ENCODE results near the gene PUM1. TPM values are rescaled to one million over a fixed set of nuclear protein-coding genes. Genes with fewer than 3 reads are reported as not detected.
A peak's percentile ranks its signal among the peaks of the same experiment; 100 is the strongest.

The PUM1 gene
- total and polyA plus RNA-seq, 2 of the 4 experiments (the other 2 are of a cell fraction), result 75.4 to 137 TPM

GRCh38 chr1:30968220-30968971 is 97.1 kb downstream of the PUM1 start:
- Histone ChIP-seq H3K27ac (ENCODE audit: insufficient read depth, low read length) (peak overlapping the region; percentile 44; the same call in 1 of the 2 replicates), H3K18ac (ENCODE audit: low read depth, low read length) (no peak overlapping the region), H4K8ac (ENCODE audit: low read depth in 2 of 2, low read length in 2 of 2) (no peak overlapping the region), H3K79me1 (ENCODE audit: low read depth in 1 of 2, low read length in 2 of 2) (peaks cover 33 to 73% of the 10 kb centered on the region in 2 experiments), H3K4ac (ENCODE audit: low read depth, low read length) (no peak overlapping the region), H3K56ac (ENCODE audit: extremely low read depth, insufficient read depth, low read length) (no peak overlapping the region), H2BK20ac (ENCODE audit: low read depth, low read length) (no peak overlapping the region), H3K4me2 (ENCODE audit: low read depth, low read length) (no peak overlapping the region), H3K27me3 (ENCODE audit: control insufficient read depth, insufficient read depth, low read length) (no peaks in the 10 kb centered on the region), H4K5ac (ENCODE audit: low read depth, low read length) (no peak overlapping the region), H3K4me3 (ENCODE audit: insufficient read depth, low read depth, low read length) (no peak overlapping the region), H3K9ac (ENCODE audit: low read depth, low read length) (no peak overlapping the region), H2AK5ac (ENCODE audit: low read depth, low read length) (no peak overlapping the region), H3K14ac (replicated peaks; ENCODE audit: low read depth, low read length) (no peak overlapping the region; the same call in 1 of the 2 replicates), H3K23ac (ENCODE audit: low read depth, low read length) (no peak overlapping the region), H2AFZ (replicated peaks; ENCODE audit: low read length, poor library complexity) (no peak overlapping the region), H2BK5ac (ENCODE audit: low read depth, low read length, poor library complexity, severe bottlenecking) (no peak overlapping the region), H3K4me1 (ENCODE audit: control insufficient read depth, insufficient read depth, low read length) (peaks cover 17% of the 10 kb centered on the region), H2BK15ac (ENCODE audit: low read depth, low read length) (no peak overlapping the region), H3K9me1 (ENCODE audit: insufficient read depth, low read length) (peaks cover 17% of the 10 kb centered on the region), H3K36me3 (ENCODE audit: control insufficient read depth, insufficient read depth, low read length) (peaks cover 30% of the 10 kb centered on the region), H4K91ac (ENCODE audit: insufficient read depth, low read depth, low read length) (no peak overlapping the region), H4K20me1 (ENCODE audit: insufficient read depth, low read length) (peaks cover 31% of the 10 kb centered on the region), H2AK9ac (replicated peaks; ENCODE audit: low read depth, low read length, poor library complexity) (no peak overlapping the region), H2BK120ac (ENCODE audit: low read depth, low read length) (no peak overlapping the region), H3K9me3 (ENCODE audit: control insufficient read depth, insufficient read depth, low read length) (no peaks in the 10 kb centered on the region)
- no TSS peak for BruUV-seq (replicated peaks)
- WGBS, 2 experiments (ENCODE audit: extremely low coverage in 2 of 2, insufficient read length in 1 of 2), result no CpG with 5 or more reads among the region's 8 CpGs
- in situ Hi-C loops (cut with MboI; ENCODE audit: low sequenced_read_pairs), result no loop called here
- POLR2A ChIA-PET (ENCODE audit: unreplicated experiment), result no interaction called here
- DNase-seq (no peak), ATAC-seq (ENCODE audit: low read depth) (no peak)
- intact Hi-C loops (cut with micrococcal nuclease), result no loop called here
- CTCF ChIA-PET, result interaction anchor here (0.7 kb wide), 1 partner anchor 45 kb away, joined by 4 read pairs; no protein-coding TSS in a partner anchor
- dilution Hi-C loops (cut with HindIII; ENCODE audit: low sequenced_read_pairs, unreplicated experiment), result no loop called here
- TF ChIP-seq POLR2A (IDR thresholded peaks at IDR 0.05; ENCODE audit: low read depth, low read length), result no peak
- no peak for TF ChIP-seq RCOR1 (IDR thresholded peaks at IDR 0.05; ENCODE audit: insufficient replicate concordance, low read length)
- no peak for TF ChIP-seq USF2 (IDR thresholded peaks at IDR 0.05; ENCODE audit: low read depth, low read length)
- TF ChIP-seq FOS (IDR thresholded peaks at IDR 0.05; ENCODE audit: low read depth, low read length), result no peak
- no peak for TF ChIP-seq NFE2L2 (IDR thresholded peaks at IDR 0.05; ENCODE audit: low read depth, low read length)
- TF ChIP-seq, protein P1, sequence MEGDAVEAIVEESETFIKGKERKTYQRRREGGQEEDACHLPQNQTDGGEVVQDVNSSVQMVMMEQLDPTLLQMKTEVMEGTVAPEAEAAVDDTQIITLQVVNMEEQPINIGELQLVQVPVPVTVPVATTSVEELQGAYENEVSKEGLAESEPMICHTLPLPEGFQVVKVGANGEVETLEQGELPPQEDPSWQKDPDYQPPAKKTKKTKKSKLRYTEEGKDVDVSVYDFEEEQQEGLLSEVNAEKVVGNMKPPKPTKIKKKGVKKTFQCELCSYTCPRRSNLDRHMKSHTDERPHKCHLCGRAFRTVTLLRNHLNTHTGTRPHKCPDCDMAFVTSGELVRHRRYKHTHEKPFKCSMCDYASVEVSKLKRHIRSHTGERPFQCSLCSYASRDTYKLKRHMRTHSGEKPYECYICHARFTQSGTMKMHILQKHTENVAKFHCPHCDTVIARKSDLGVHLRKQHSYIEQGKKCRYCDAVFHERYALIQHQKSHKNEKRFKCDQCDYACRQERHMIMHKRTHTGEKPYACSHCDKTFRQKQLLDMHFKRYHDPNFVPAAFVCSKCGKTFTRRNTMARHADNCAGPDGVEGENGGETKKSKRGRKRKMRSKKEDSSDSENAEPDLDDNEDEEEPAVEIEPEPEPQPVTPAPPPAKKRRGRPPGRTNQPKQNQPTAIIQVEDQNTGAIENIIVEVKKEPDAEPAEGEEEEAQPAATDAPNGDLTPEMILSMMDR (conservative IDR thresholded peaks at IDR 0.05; ENCODE audit: low read depth, low read length), result no peak
- no peak for TF ChIP-seq RFX5 (IDR thresholded peaks at IDR 0.05; ENCODE audit: low read depth, low read length)
- no peak for TF ChIP-seq CEBPB (IDR thresholded peaks at IDR 0.05; ENCODE audit: low read depth, low read length)
- TF ChIP-seq MAFK (IDR thresholded peaks at IDR 0.05; ENCODE audit: low read depth, low read length), result no peak
- no peak for TF ChIP-seq CHD1 (IDR thresholded peaks at IDR 0.05; ENCODE audit: low read depth, low read length)
- TF ChIP-seq MXI1 (IDR thresholded peaks at IDR 0.05; ENCODE audit: borderline replicate concordance, low read depth, low read length), result no peak
- TF ChIP-seq, protein P2, sequence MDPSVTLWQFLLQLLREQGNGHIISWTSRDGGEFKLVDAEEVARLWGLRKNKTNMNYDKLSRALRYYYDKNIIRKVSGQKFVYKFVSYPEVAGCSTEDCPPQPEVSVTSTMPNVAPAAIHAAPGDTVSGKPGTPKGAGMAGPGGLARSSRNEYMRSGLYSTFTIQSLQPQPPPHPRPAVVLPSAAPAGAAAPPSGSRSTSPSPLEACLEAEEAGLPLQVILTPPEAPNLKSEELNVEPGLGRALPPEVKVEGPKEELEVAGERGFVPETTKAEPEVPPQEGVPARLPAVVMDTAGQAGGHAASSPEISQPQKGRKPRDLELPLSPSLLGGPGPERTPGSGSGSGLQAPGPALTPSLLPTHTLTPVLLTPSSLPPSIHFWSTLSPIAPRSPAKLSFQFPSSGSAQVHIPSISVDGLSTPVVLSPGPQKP (IDR thresholded peaks at IDR 0.05; ENCODE audit: borderline replicate concordance, low read depth, low read length), result no peak
- no peak for TF ChIP-seq RAD21 (IDR thresholded peaks at IDR 0.05; ENCODE audit: low read length)
- TF ChIP-seq SMC3 (IDR thresholded peaks at IDR 0.05; ENCODE audit: low read depth, low read length), result no peak
- no peak for TF ChIP-seq BHLHE40 (IDR thresholded peaks at IDR 0.05; ENCODE audit: low read depth, low read length)
- no peak for TF ChIP-seq MAZ (IDR thresholded peaks at IDR 0.05; ENCODE audit: borderline replicate concordance, low read depth, low read length)

All from IMR-90 (cell line).